HFF-Myc (cell line): ENCODE measurements around the gene ADCY1.

Experiments used
- DNase-seq: peaks from one replicate; pipeline ENCODE4 v3.0.0-alpha.2; 2011; ENCODE audit warnings: low read depth; ENCODE audit errors: extremely low read depth
- H3K4me3 ChIP-seq: replicated peaks from 2 replicates; pipeline ENCODE4 v1.5.1; 2011; ENCODE audit warnings: low read depth, mild to moderate bottlenecking, control low read depth, low read length
- CTCF ChIP-seq: IDR thresholded peaks from 2 replicates; pipeline ENCODE4 v1.5.1; 2012; ENCODE audit warnings: mild to moderate bottlenecking, low read depth, low read length, control low read depth; ENCODE audit errors: missing control alignments

ADCY1 gene

DNA sequence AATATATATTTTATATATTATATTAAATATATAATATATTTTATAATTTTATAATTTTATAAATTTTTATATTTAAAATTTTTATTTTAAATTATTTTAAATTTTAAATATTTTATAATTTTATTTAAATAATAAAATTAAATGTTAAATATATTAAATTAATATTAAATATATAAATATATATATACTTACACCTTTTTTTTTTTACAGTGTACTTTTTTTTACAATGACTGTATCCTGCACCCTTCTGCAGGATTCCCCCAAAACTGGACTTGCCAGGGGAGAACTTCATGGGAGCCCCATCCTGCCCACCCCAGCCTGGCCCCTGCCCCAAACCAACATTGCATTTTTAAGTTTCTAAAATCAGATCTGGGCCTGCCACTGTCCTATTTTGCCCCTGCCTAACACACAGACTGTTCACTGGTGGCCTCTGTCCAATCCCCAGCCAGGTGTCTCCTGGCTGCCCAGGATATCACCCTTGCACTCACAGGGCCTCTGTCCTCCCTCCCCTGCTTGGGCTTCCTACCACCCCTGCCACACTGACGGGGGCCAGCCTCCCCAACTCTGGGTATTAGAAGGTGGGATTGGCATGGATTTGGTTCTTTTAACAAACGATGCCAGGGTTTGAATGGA lies 138.0 kb downstream of the ADCY1 start:
- H3K4me3 ChIP-seq: no peak overlapping the region
- no peak for DNase-seq
- no peak for TF ChIP-seq CTCF

GRCh38 chr7:45712872-45713668 lies 138.9 kb downstream of the ADCY1 start:
- no peak for DNase-seq
- H3K4me3 ChIP-seq: no peak overlapping the region
- TF ChIP-seq CTCF: no peak

- TF ChIP-seq CTCF: no peak
Measured at GRCh38 chr7:45713669-45714520, 139.7 kb downstream of the ADCY1 start.

DNA sequence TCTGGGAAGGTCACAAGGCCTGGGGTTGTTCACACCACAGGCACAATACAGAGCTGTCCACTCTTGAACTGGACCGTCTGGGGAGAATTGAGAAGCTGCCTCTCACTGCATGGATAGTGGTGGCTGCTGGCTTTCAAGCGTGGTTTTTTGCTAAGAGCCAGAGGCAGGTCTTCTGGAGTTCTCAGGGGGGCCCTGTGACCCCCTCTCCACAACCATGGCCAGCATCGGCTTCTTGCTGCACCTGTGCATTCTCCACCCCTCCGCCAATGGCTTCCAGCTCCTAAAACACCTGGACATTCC lies 140.3 kb downstream of the ADCY1 start:
- no peak for TF ChIP-seq CTCF
- DNase-seq: no peak
- no peak overlapping the region for H3K4me3 ChIP-seq

More at GRCh38 chr7:45713669-45714520, 139.7 kb downstream of the ADCY1 start:
- H3K4me3 ChIP-seq: no peak overlapping the region
- DNase-seq: no peak

DNA sequence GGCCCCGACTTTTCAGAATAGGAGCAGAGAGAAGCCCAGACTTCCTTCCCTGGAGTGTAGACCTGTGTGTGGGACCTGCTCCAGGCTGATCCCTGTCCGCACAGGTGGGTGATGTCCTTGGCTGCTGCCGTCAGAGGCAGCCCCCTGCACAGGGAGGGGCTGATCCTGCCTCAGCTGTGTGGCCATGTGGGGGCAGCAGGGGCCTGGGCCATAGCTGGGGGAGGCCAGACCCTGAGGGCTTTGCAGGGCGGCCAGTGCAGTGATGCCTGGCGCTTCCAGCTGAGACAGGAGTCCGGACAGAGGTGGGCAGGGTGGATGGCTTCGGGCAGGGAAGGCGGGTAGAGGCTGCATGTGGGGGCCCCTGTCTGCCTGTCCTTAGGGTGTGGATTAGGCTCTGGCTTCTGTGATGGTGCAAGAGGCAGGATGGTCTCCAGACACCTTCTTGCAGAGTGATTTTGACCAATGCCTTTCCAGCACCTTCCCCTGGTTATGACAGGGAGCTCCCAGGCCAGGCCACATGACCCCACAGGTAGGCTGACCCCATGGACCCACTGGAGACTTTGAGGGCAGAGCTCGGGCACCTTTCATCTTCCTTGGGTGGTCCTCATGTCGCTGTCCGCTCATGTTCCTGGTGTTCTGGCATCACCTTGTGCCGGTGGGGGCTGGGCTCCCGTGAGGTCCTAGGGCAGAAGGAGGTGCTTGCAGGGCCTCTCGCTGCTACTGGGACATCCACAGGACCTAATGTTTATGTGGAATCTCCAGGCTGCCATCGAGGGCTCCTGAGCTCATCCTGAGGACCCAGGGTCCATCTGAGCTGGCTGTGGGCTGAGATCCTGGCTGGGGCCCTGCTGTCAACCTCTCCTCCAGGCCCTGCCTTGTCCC lies 141.5 kb downstream of the ADCY1 start:
- no peak for DNase-seq
- H3K4me3 ChIP-seq: no peak overlapping the region
- TF ChIP-seq CTCF: no peak
